Neural cell (in vitro differentiated cells): ENCODE results near the gene NCKAP1.

Experiments
- CTCF ChIP-seq: fragments of 450-650 bp; IDR thresholded peaks from 2 replicates; pipeline ENCODE4 v1.5.1; 2014; ENCODE audit warnings: antibody characterized with exemption, mild to moderate bottlenecking, moderate library complexity; ENCODE audit not compliant: poor library complexity, severe bottlenecking
- EZH2 ChIP-seq: fragments of 200-600, 300-800 bp; shearing (Covaris generic), sonication (generic); IDR thresholded peaks from 2 replicates; pipeline ENCODE4 v1.6.1; 2014; ENCODE audit warnings: antibody characterized with exemption, low read length, borderline replicate concordance, mild to moderate bottlenecking; ENCODE audit not compliant: insufficient read depth, poor library complexity, severe bottlenecking
- POLR2AphosphoS5 ChIP-seq: IDR thresholded peaks from 2 replicates; pipeline ENCODE4 v1.6.1; 2012

- TF ChIP-seq CTCF (no peak), EZH2 (no peak), POLR2AphosphoS5 (no peak)
Observed at GRCh38 chr2:183025993-183026392, 12.3 kb downstream of the NCKAP1 start.
